ENCODE results near the gene BDKRB2. TPM values are rescaled to one million over a fixed set of nuclear protein-coding genes. Genes with fewer than 3 reads are reported as not detected.
A peak's percentile ranks its signal among the peaks of the same experiment; 100 is the strongest.

Gene BDKRB2
- total and polyA plus RNA-seq, 2 experiments from 2014 or later: 0.14 to 0.21 TPM

GRCh38 chr14:96233661-96234060 lies 29.0 kb downstream of the BDKRB2 start (continued):
- TF ChIP-seq, protein P1, sequence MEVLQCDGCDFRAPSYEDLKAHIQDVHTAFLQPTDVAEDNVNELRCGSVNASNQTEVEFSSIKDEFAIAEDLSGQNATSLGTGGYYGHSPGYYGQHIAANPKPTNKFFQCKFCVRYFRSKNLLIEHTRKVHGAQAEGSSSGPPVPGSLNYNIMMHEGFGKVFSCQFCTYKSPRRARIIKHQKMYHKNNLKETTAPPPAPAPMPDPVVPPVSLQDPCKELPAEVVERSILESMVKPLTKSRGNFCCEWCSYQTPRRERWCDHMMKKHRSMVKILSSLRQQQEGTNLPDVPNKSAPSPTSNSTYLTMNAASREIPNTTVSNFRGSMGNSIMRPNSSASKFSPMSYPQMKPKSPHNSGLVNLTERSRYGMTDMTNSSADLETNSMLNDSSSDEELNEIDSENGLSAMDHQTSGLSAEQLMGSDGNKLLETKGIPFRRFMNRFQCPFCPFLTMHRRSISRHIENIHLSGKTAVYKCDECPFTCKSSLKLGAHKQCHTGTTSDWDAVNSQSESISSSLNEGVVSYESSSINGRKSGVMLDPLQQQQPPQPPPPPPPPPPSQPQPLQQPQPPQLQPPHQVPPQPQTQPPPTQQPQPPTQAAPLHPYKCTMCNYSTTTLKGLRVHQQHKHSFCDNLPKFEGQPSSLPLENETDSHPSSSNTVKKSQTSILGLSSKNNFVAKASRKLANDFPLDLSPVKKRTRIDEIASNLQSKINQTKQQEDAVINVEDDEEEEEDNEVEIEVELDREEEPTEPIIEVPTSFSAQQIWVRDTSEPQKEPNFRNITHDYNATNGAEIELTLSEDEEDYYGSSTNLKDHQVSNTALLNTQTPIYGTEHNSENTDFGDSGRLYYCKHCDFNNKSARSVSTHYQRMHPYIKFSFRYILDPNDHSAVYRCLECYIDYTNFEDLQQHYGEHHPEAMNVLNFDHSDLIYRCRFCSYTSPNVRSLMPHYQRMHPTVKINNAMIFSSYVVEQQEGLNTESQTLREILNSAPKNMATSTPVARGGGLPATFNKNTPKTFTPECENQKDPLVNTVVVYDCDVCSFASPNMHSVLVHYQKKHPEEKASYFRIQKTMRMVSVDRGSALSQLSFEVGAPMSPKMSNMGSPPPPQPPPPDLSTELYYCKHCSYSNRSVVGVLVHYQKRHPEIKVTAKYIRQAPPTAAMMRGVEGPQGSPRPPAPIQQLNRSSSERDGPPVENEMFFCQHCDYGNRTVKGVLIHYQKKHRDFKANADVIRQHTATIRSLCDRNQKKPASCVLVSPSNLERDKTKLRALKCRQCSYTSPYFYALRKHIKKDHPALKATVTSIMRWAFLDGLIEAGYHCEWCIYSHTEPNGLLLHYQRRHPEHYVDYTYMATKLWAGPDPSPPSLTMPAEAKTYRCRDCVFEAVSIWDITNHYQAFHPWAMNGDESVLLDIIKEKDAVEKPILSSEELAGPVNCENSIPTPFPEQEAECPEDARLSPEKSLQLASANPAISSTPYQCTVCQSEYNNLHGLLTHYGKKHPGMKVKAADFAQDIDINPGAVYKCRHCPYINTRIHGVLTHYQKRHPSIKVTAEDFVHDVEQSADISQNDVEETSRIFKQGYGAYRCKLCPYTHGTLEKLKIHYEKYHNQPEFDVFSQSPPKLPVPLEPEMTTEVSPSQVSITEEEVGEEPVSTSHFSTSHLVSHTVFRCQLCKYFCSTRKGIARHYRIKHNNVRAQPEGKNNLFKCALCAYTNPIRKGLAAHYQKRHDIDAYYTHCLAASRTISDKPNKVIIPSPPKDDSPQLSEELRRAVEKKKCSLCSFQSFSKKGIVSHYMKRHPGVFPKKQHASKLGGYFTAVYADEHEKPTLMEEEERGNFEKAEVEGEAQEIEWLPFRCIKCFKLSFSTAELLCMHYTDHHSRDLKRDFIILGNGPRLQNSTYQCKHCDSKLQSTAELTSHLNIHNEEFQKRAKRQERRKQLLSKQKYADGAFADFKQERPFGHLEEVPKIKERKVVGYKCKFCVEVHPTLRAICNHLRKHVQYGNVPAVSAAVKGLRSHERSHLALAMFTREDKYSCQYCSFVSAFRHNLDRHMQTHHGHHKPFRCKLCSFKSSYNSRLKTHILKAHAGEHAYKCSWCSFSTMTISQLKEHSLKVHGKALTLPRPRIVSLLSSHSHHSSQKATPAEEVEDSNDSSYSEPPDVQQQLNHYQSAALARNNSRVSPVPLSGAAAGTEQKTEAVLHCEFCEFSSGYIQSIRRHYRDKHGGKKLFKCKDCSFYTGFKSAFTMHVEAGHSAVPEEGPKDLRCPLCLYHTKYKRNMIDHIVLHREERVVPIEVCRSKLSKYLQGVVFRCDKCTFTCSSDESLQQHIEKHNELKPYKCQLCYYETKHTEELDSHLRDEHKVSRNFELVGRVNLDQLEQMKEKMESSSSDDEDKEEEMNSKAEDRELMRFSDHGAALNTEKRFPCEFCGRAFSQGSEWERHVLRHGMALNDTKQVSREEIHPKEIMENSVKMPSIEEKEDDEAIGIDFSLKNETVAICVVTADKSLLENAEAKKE (CRISPR knock-in tag; IDR thresholded peaks at IDR 0.05): no peak
- no peak for TF ChIP-seq NANOG (IDR thresholded peaks at IDR 0.05; ENCODE audit: borderline replicate concordance)
- TF ChIP-seq ZNF114 (CRISPR knock-in tag; IDR thresholded peaks at IDR 0.05): no peak

- Histone ChIP-seq H3K27ac (ENCODE audit: low read depth) (no peak overlapping the region), H3K4me1 (ENCODE audit: insufficient read depth) (peaks cover 12% of the 10 kb centered on the region; the same call in 1 of the 2 replicates), H4K20me1 (replicated peaks; ENCODE audit: insufficient read depth) (no peaks in the 10 kb centered on the region), H3K27me3 (ENCODE audit: insufficient read depth) (no peaks in the 10 kb centered on the region), H3F3A (replicated peaks; ENCODE audit: low read depth) (no peaks in the 10 kb centered on the region), H3K4me3 (no peak overlapping the region), H2AFZ (peak overlapping the region; percentile 47), H3K9me2 (ENCODE audit: insufficient read depth) (no peaks in the 10 kb centered on the region), H3K36me3 (ENCODE audit: insufficient read depth) (no peaks in the 10 kb centered on the region), H3K79me2 (replicated peaks; ENCODE audit: insufficient read depth) (no peaks in the 10 kb centered on the region), H3K4me2 (peak overlapping the region; percentile 65; the same call in 1 of the 2 replicates)
- no peaks in the 10 kb centered on the region; the same call in 2 of the 3 replicates for H3K36me3 Mint-ChIP-seq (ENCODE audit: low read depth)
- no peak overlapping the region for H3K27ac Mint-ChIP-seq
- no peaks in the 10 kb centered on the region; the same call in 2 of the 3 replicates for H3K9me3 Mint-ChIP-seq
- H3K4me3 Mint-ChIP-seq: no peak overlapping the region
- ATAC-seq (peak; percentile 34; the same call in 2 of the 3 replicates), DNase-seq (ENCODE audit: low spot score) (peak; percentile 65)
- TF ChIP-seq NANOG (IDR thresholded peaks at IDR 0.05; ENCODE audit: borderline replicate concordance) (peak; percentile 35; the same call in 1 of the 2 replicates), EZH2phosphoT487 (IDR thresholded peaks at IDR 0.05; ENCODE audit: unreplicated experiment) (no peak)
- H3K27me3 Mint-ChIP-seq (ENCODE audit: insufficient read depth, low read depth, poor library complexity): peaks cover 3% of the 10 kb centered on the region
- peaks cover 22% of the 10 kb centered on the region for H3K4me1 Mint-ChIP-seq
Observed at GRCh38 chr14:96235426-96235825, 30.8 kb downstream of the BDKRB2 start.

Data from GM23338 (cell line).